ENCODE data around the gene KLF16. TPM values are rescaled to one million over a fixed set of nuclear protein-coding genes. Genes with fewer than 3 reads are reported as not detected.
A peak's percentile ranks its signal among the peaks of the same experiment; 100 is the strongest.

KLF16 gene
- total RNA-seq: 6.4 TPM
- long read RNA-seq, transcript KLF16-201 (2 exons, 2,890 nt): major isoform, 11 of 16 reads
- long read RNA-seq, partial matches to known transcripts: 5 of 16 reads
- long read RNA-seq, other reads (novel, unspliced or antisense): 0 of 16 reads

- peak within 1 kb of the TSS; percentile 95 for H3K27ac ChIP-seq (replicated peaks)
- no peaks in the 10 kb centered on the region for H3K36me3 ChIP-seq
- H3K4me1 ChIP-seq: peaks cover 56% of the 10 kb centered on the region
- no peaks in the 10 kb centered on the region for H3K9me3 ChIP-seq (replicated peaks)
- H3K4me3 ChIP-seq: peak within 1 kb of the TSS; percentile 96
- intact Hi-C loops (cut with micrococcal nuclease): no loop called here
- TF ChIP-seq CTCF (IDR thresholded peaks at IDR 0.05; ENCODE audit: borderline replicate concordance): no peak
- no peak for DNase-seq
- no peaks in the 10 kb centered on the region for H3K27me3 ChIP-seq (ENCODE audit: low read depth)
These were observed at the start of gene KLF16 for GRCh38 chr19:1863328-1863637. TSS of gene KLF16 (minus strand) at chr19:1863579. CDS start at chr19:1863497, 82 bp downstream.

- peaks cover 31% of the 10 kb centered on the region for H3K36me3 ChIP-seq
- H3K4me1 ChIP-seq: peaks cover 7% of the 10 kb centered on the region
- H3K4me3 ChIP-seq: no peak overlapping the region
- no peak overlapping the region for H3K27ac ChIP-seq (replicated peaks)
- no peak for TF ChIP-seq CTCF (IDR thresholded peaks at IDR 0.05; ENCODE audit: borderline replicate concordance)
- no peaks in the 10 kb centered on the region for H3K27me3 ChIP-seq (ENCODE audit: low read depth)
- intact Hi-C loops (cut with micrococcal nuclease): no loop called here
- H3K9me3 ChIP-seq (replicated peaks): no peaks in the 10 kb centered on the region
- DNase-seq: no peak
These were observed 49.6 kb upstream of the KLF16 start for GRCh38 chr19:1912760-1913505.

- no peak for TF ChIP-seq CTCF (IDR thresholded peaks at IDR 0.05; ENCODE audit: borderline replicate concordance)
- Histone ChIP-seq H3K27me3 (ENCODE audit: low read depth) (no peaks in the 10 kb centered on the region), H3K9me3 (replicated peaks) (no peaks in the 10 kb centered on the region), H3K4me3 (no peak overlapping the region), H3K36me3 (peaks cover 29% of the 10 kb centered on the region), H3K27ac (replicated peaks) (no peak overlapping the region), H3K4me1 (peaks cover 7% of the 10 kb centered on the region)
- DNase-seq: no peak
- intact Hi-C loops (cut with micrococcal nuclease): no loop called here
These were observed 48.6 kb upstream of the KLF16 start for GRCh38 chr19:1911995-1912394.

- Histone ChIP-seq H3K4me1 (peaks cover 9% of the 10 kb centered on the region), H3K36me3 (peaks cover 29% of the 10 kb centered on the region), H3K27ac (replicated peaks) (no peak overlapping the region), H3K27me3 (ENCODE audit: low read depth) (no peaks in the 10 kb centered on the region), H3K4me3 (no peak overlapping the region), H3K9me3 (replicated peaks) (no peaks in the 10 kb centered on the region)
- no peak for DNase-seq
- intact Hi-C loops (cut with micrococcal nuclease): no loop called here
- TF ChIP-seq CTCF (IDR thresholded peaks at IDR 0.05; ENCODE audit: borderline replicate concordance): no peak
These were observed 47.7 kb upstream of the KLF16 start for GRCh38 chr19:1911098-1911497.

- intact Hi-C loops (cut with micrococcal nuclease): no loop called here
- DNase-seq: no peak
- H3K27ac ChIP-seq (replicated peaks): no peak overlapping the region
- H3K9me3 ChIP-seq (replicated peaks): no peaks in the 10 kb centered on the region
- H3K36me3 ChIP-seq: peaks cover 28% of the 10 kb centered on the region
- TF ChIP-seq CTCF (IDR thresholded peaks at IDR 0.05; ENCODE audit: borderline replicate concordance): no peak
- no peak overlapping the region for H3K4me3 ChIP-seq
- H3K4me1 ChIP-seq: peaks cover 13% of the 10 kb centered on the region
- no peaks in the 10 kb centered on the region for H3K27me3 ChIP-seq (ENCODE audit: low read depth)
These were observed 46.8 kb upstream of the KLF16 start for GRCh38 chr19:1910177-1910576.
